Transverse colon (tissue), 4 donors: ENCODE data around the gene FMNL3.

Experiments used
- EP300 ChIP-seq: sonication (generic); formaldehyde crosslinking; IDR thresholded peaks from one replicate; pipeline ENCODE4 v1.6.1; 2017; ENCODE audit warnings: antibody characterized with exemption, low read depth
- POLR2A ChIP-seq: fragments of 450-650 bp; IDR thresholded peaks from one replicate; pipeline ENCODE4 v1.6.1; 2016; ENCODE audit warnings: antibody characterized with exemption, mild to moderate bottlenecking, moderate library complexity
- POLR2AphosphoS5 ChIP-seq, 3 donors: sonication (generic); formaldehyde crosslinking; IDR thresholded peaks; one replicate each; pipeline ENCODE4 v1.6.1; 2016; ENCODE audit warnings: antibody characterized with exemption in 3 of 3
- TF ChIP-seq, protein P1 (sequence below), 5 experiments: fragments of 200-600 bp in 3 of 5; fragments of 450-650 bp in 2 of 5; sonication (generic) in 3 of 5; IDR thresholded peaks; 1 replicate in 2 of 5; 2 replicates in 3 of 5; pipeline ENCODE4 v1.5.1; 2016 to 2017; ENCODE audit warnings: antibody characterized with exemption in 5 of 5, inconsistent platforms in 3 of 5, mild to moderate bottlenecking in 2 of 5, moderate library complexity in 1 of 5

DNA sequence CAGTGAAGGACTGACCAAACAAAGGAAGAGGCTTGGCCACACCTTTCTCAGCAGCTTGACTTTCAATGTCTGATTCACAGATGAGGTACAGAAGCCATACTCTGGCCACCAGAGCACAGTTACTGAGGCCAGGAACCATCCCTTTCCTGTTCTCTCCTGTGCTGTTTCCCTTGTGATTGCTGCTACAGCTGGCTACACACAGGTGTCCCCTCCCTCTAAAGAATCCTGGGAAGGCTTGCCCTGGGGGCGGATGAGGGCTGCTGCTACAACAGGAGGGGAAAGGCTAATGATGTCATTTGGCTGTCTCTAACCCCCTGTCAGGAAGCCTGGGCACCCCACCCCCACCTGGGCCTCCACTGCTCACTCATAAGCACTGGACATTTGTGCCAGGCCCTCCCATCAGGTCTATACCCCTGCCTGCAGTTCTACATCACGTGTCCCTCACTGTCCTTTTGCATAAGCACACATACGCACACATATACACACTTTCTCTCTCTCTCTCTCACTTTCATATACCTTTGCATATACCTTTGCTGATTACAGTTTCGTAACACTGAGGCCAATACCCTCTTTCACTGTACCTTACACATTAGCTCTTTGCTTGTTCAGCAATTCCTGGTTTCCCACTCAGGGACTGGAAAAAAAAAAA is 42.5 kb downstream of the FMNL3 start:
- TF ChIP-seq POLR2A (no peak), POLR2AphosphoS5 (IDR thresholded peaks at IDR 0.05) (no peak), EP300 (no peak)
- TF ChIP-seq, protein P1, sequence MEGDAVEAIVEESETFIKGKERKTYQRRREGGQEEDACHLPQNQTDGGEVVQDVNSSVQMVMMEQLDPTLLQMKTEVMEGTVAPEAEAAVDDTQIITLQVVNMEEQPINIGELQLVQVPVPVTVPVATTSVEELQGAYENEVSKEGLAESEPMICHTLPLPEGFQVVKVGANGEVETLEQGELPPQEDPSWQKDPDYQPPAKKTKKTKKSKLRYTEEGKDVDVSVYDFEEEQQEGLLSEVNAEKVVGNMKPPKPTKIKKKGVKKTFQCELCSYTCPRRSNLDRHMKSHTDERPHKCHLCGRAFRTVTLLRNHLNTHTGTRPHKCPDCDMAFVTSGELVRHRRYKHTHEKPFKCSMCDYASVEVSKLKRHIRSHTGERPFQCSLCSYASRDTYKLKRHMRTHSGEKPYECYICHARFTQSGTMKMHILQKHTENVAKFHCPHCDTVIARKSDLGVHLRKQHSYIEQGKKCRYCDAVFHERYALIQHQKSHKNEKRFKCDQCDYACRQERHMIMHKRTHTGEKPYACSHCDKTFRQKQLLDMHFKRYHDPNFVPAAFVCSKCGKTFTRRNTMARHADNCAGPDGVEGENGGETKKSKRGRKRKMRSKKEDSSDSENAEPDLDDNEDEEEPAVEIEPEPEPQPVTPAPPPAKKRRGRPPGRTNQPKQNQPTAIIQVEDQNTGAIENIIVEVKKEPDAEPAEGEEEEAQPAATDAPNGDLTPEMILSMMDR (IDR thresholded peaks at IDR 0.05), result no peak
